ENCODE results near the gene SLAMF9.
A peak's percentile ranks its signal among the peaks of the same experiment; 100 is the strongest.

Gene SLAMF9

DNA sequence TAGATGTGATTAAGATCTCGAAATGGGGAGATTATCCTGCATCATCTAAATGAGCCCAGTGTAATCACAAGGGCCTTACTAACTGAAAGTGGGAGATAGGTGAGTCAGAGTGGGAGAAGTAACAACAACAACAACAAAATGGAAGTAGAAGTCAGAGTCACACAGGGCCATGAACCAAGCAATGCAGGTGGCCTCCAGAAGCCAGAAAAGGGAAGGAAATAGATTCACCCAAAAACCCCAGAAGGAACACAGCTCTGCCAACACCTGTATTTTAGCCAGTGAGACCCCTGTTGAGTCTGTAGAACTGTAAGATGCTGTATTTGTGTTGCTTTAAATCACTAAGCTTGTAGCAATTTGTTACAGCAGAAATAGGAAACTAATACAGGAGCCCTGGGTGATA is 32.8 kb downstream of the SLAMF9 start:
- TF ChIP-seq, protein P1, sequence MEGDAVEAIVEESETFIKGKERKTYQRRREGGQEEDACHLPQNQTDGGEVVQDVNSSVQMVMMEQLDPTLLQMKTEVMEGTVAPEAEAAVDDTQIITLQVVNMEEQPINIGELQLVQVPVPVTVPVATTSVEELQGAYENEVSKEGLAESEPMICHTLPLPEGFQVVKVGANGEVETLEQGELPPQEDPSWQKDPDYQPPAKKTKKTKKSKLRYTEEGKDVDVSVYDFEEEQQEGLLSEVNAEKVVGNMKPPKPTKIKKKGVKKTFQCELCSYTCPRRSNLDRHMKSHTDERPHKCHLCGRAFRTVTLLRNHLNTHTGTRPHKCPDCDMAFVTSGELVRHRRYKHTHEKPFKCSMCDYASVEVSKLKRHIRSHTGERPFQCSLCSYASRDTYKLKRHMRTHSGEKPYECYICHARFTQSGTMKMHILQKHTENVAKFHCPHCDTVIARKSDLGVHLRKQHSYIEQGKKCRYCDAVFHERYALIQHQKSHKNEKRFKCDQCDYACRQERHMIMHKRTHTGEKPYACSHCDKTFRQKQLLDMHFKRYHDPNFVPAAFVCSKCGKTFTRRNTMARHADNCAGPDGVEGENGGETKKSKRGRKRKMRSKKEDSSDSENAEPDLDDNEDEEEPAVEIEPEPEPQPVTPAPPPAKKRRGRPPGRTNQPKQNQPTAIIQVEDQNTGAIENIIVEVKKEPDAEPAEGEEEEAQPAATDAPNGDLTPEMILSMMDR (IDR thresholded peaks at IDR 0.05; ENCODE audit: low read depth, low read length, poor library complexity, severe bottlenecking) = no peak
- TF ChIP-seq EZH2phosphoT487 (IDR thresholded peaks at IDR 0.05; ENCODE audit: borderline replicate concordance, low read length) = no peak
- Histone ChIP-seq H3K27ac (ENCODE audit: low read depth, low read length) (peak overlapping the region; percentile 76), H3K4me2 (ENCODE audit: low read length) (peak overlapping the region; percentile 90), H4K20me1 (ENCODE audit: control insufficient read depth, insufficient read depth, low read depth, low read length) (peaks cover 25% of the 10 kb centered on the region), H3F3A (ENCODE audit: control insufficient read depth, insufficient read depth) (peaks cover 1% of the 10 kb centered on the region), H3K27me3 (ENCODE audit: control insufficient read depth, low read length) (no peaks in the 10 kb centered on the region), H3K9me2 (replicated peaks; ENCODE audit: control insufficient read depth, low read length) (no peaks in the 10 kb centered on the region), H3K4me3 (ENCODE audit: low read length) (peak overlapping the region; percentile 99), H3K4me1 (ENCODE audit: control insufficient read depth, low read length) (peaks cover 39% of the 10 kb centered on the region), H3K79me2 (ENCODE audit: control insufficient read depth, low read length) (peaks cover 68% of the 10 kb centered on the region), H3K9me3 (ENCODE audit: control insufficient read depth, insufficient read depth, low read length) (no peaks in the 10 kb centered on the region), H3K36me3 (ENCODE audit: control insufficient read depth, low read length) (peaks cover 82% of the 10 kb centered on the region)

DNA sequence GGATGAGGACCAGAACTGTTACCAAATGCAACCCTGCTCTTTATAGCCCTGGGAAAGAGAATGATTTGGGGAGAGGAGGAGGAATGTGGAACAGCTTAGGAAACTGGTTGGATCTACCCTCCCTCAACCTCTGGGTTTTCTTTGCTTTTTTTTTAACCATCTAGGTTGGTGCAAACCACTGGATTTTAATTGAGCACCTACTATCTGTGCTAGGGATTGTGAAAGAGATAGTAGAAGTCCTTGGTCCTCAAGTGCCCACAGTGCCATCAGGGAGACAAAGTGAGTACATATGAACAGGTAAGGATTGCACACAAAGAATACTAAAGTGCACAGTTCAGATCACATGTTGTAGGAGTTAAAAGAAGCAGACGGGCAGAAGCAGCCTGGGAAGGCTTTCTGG is 33.4 kb downstream of the SLAMF9 start:
- no peak overlapping the region for H3K4me3 ChIP-seq (ENCODE audit: low read length)
- no peaks in the 10 kb centered on the region for H3K27me3 ChIP-seq (ENCODE audit: control insufficient read depth, low read length)
- peaks cover 33% of the 10 kb centered on the region for H3K4me1 ChIP-seq (ENCODE audit: control insufficient read depth, low read length)
- peaks cover 88% of the 10 kb centered on the region for H3K36me3 ChIP-seq (ENCODE audit: control insufficient read depth, low read length)
- no peaks in the 10 kb centered on the region for H3K9me3 ChIP-seq (ENCODE audit: control insufficient read depth, insufficient read depth, low read length)
- H3K27ac ChIP-seq (ENCODE audit: low read depth, low read length) = peak overlapping the region; percentile 76; the same call in 1 of the 2 replicates
- peaks cover 62% of the 10 kb centered on the region for H3K79me2 ChIP-seq (ENCODE audit: control insufficient read depth, low read length)
- TF ChIP-seq, protein P1 (IDR thresholded peaks at IDR 0.05; ENCODE audit: low read depth, low read length, poor library complexity, severe bottlenecking) = no peak
- no peak for TF ChIP-seq EZH2phosphoT487 (IDR thresholded peaks at IDR 0.05; ENCODE audit: borderline replicate concordance, low read length)
- peaks cover 25% of the 10 kb centered on the region for H4K20me1 ChIP-seq (ENCODE audit: control insufficient read depth, insufficient read depth, low read depth, low read length)
- peaks cover 5% of the 10 kb centered on the region for H3F3A ChIP-seq (ENCODE audit: control insufficient read depth, insufficient read depth)
- H3K9me2 ChIP-seq (replicated peaks; ENCODE audit: control insufficient read depth, low read length) = no peaks in the 10 kb centered on the region
- H3K4me2 ChIP-seq (ENCODE audit: low read length) = peak overlapping the region; percentile 90; the same call in 1 of the 2 replicates

- no peak overlapping the region for H3K4me2 ChIP-seq (ENCODE audit: low read length)
- no peak overlapping the region for H3K4me3 ChIP-seq (ENCODE audit: low read length)
- H4K20me1 ChIP-seq (ENCODE audit: control insufficient read depth, insufficient read depth, low read depth, low read length) = peaks cover 25% of the 10 kb centered on the region
- no peak overlapping the region for H3K27ac ChIP-seq (ENCODE audit: low read depth, low read length)
- H3K9me3 ChIP-seq (ENCODE audit: control insufficient read depth, insufficient read depth, low read length) = no peaks in the 10 kb centered on the region
- H3K79me2 ChIP-seq (ENCODE audit: control insufficient read depth, low read length) = peaks cover 58% of the 10 kb centered on the region
- peaks cover 32% of the 10 kb centered on the region for H3K4me1 ChIP-seq (ENCODE audit: control insufficient read depth, low read length)
- no peaks in the 10 kb centered on the region for H3K9me2 ChIP-seq (replicated peaks; ENCODE audit: control insufficient read depth, low read length)
- H3K36me3 ChIP-seq (ENCODE audit: control insufficient read depth, low read length) = peaks cover 90% of the 10 kb centered on the region
- no peak for TF ChIP-seq EZH2phosphoT487 (IDR thresholded peaks at IDR 0.05; ENCODE audit: borderline replicate concordance, low read length)
- TF ChIP-seq, protein P1 (IDR thresholded peaks at IDR 0.05; ENCODE audit: low read depth, low read length, poor library complexity, severe bottlenecking) = no peak
- peaks cover 5% of the 10 kb centered on the region for H3F3A ChIP-seq (ENCODE audit: control insufficient read depth, insufficient read depth)
- H3K27me3 ChIP-seq (ENCODE audit: control insufficient read depth, low read length) = no peaks in the 10 kb centered on the region
Measured at GRCh38 chr1:159920202-159920601, 33.8 kb downstream of the SLAMF9 start.

Measured in DOHH2 (cell line).